OCI-LY1 (cell line): Measurements from ENCODE around the gene AP2M1.

Experiments used
- H2AFZ ChIP-seq: fragments of 200-600 bp; sonication (generic), shearing (Covaris generic); 2 replicates; pipeline ENCODE4 v1.6.0; 2014; ENCODE audit warnings: antibody characterized with exemption, mild to moderate bottlenecking, low read length
- H3F3A ChIP-seq: fragments of 200-600 bp; sonication (generic), shearing (Covaris generic); 2 replicates; pipeline ENCODE4 v1.6.0; 2014; ENCODE audit warnings: mild to moderate bottlenecking, antibody characterized with exemption, low read length, moderate library complexity; ENCODE audit not compliant: insufficient read depth
- H3K27ac ChIP-seq: fragments of 200-600 bp; sonication (generic); 2 replicates; pipeline ENCODE4 v1.5.1; 2014; ENCODE audit warnings: low read length, mixed run types, mild to moderate bottlenecking, low read depth; ENCODE audit not compliant: poor library complexity, severe bottlenecking
- H3K27me3 ChIP-seq: fragments of 200-600 bp; sonication (generic); 2 replicates; pipeline ENCODE4 v1.6.0; 2014; ENCODE audit warnings: antibody characterized with exemption, mild to moderate bottlenecking, low read length, moderate library complexity; ENCODE audit not compliant: insufficient read depth
- H3K36me3 ChIP-seq: fragments of 200-600 bp; sonication (generic); 2 replicates; pipeline ENCODE4 v1.6.1; 2014; ENCODE audit warnings: mild to moderate bottlenecking, antibody characterized with exemption, low read length, moderate library complexity, mixed read lengths; ENCODE audit not compliant: insufficient read depth
- H3K4me1 ChIP-seq: fragments of 200-600 bp; sonication (generic); 2 replicates; pipeline ENCODE4 v1.5.1; 2014; ENCODE audit warnings: mild to moderate bottlenecking, low read length, moderate library complexity; ENCODE audit not compliant: insufficient read depth, severe bottlenecking
- H3K4me2 ChIP-seq: fragments of 200-600 bp; sonication (generic), shearing (Covaris generic); 2 replicates; pipeline ENCODE4 v1.6.1; 2014; ENCODE audit warnings: low read length
- H3K4me3 ChIP-seq: fragments of 200-600 bp; sonication (generic); 2 replicates; pipeline ENCODE4 v1.5.1; 2014; ENCODE audit warnings: low read length, low read depth, mild to moderate bottlenecking, mixed read lengths; ENCODE audit not compliant: poor library complexity, severe bottlenecking
- H3K79me2 ChIP-seq: fragments of 200-600 bp; shearing (Covaris generic); 2 replicates; pipeline ENCODE4 v1.6.1; 2016; ENCODE audit warnings: mixed run types, low read length, mixed read lengths; ENCODE audit not compliant: insufficient read depth
- H3K9ac ChIP-seq: fragments of 200-600 bp; sonication (generic), shearing (Covaris generic); 2 replicates; pipeline ENCODE4 v1.6.1; 2014; ENCODE audit warnings: mild to moderate bottlenecking, low read length, mixed read lengths
- H3K9me2 ChIP-seq: fragments of 200-600 bp; sonication (generic), shearing (Covaris generic); 2 replicates; pipeline ENCODE4 v1.6.1; 2014; ENCODE audit warnings: low read depth, mild to moderate bottlenecking, low read length, mixed read lengths
- H3K9me3 ChIP-seq: fragments of 200-600 bp; shearing (Covaris generic); 2 replicates; pipeline ENCODE4 v1.6.1; 2014; ENCODE audit warnings: low read length, mixed read lengths
- H4K20me1 ChIP-seq: fragments of 200-600 bp; sonication (generic), shearing (Covaris generic); 2 replicates; pipeline ENCODE4 v1.6.0; 2016; ENCODE audit warnings: mild to moderate bottlenecking, low read length; ENCODE audit not compliant: insufficient read depth
- CTCF ChIP-seq: fragments of 200-600 bp; sonication (generic), shearing (Covaris generic); IDR thresholded peaks from 2 replicates; pipeline ENCODE4 v1.5.1; 2017; ENCODE audit warnings: mild to moderate bottlenecking, antibody characterized with exemption, low read length, moderate library complexity, mixed read lengths
- EZH2 ChIP-seq: fragments of 200-600 bp; sonication (generic), shearing (Covaris generic); IDR thresholded peaks from 2 replicates; pipeline ENCODE4 v1.8.0; 2017; ENCODE audit warnings: borderline replicate concordance, mixed run types, mild to moderate bottlenecking, antibody characterized with exemption, low read length, moderate library complexity, mixed read lengths

Gene AP2M1

GRCh38 chr3:184198509-184198908 lies 23.9 kb downstream of the AP2M1 start:
- H3F3A ChIP-seq, result no peaks in the 10 kb centered on the region
- H3K9ac ChIP-seq, result no peak overlapping the region
- no peak overlapping the region for H3K27ac ChIP-seq
- no peaks in the 10 kb centered on the region for H3K27me3 ChIP-seq
- no peaks in the 10 kb centered on the region for H3K9me2 ChIP-seq
- no peaks in the 10 kb centered on the region for H3K4me1 ChIP-seq
- no peaks in the 10 kb centered on the region for H3K9me3 ChIP-seq
- no peaks in the 10 kb centered on the region for H4K20me1 ChIP-seq
- H3K36me3 ChIP-seq, result peaks cover 23% of the 10 kb centered on the region
- H3K4me3 ChIP-seq, result no peak overlapping the region
- TF ChIP-seq EZH2, result no peak
- TF ChIP-seq CTCF, result no peak
- no peaks in the 10 kb centered on the region for H3K79me2 ChIP-seq
- H2AFZ ChIP-seq, result no peak overlapping the region
- H3K4me2 ChIP-seq, result no peak overlapping the region

GRCh38 chr3:184200825-184201224 lies 26.2 kb downstream of the AP2M1 start:
- H3K4me2 ChIP-seq, result no peak overlapping the region
- H3F3A ChIP-seq, result no peaks in the 10 kb centered on the region
- H3K36me3 ChIP-seq, result peaks cover under 1% of the 10 kb centered on the region; the same call in 1 of the 2 replicates
- H4K20me1 ChIP-seq, result no peaks in the 10 kb centered on the region
- no peak overlapping the region for H3K9ac ChIP-seq
- H3K27me3 ChIP-seq, result 0 out of 2 replicates have a peak, but pooled peaks cover 6% of the 10 kb centered on the region
- H2AFZ ChIP-seq, result no peak overlapping the region
- H3K79me2 ChIP-seq, result no peaks in the 10 kb centered on the region
- H3K9me3 ChIP-seq, result no peaks in the 10 kb centered on the region
- no peak for TF ChIP-seq CTCF
- no peak for TF ChIP-seq EZH2
- no peak overlapping the region for H3K27ac ChIP-seq
- no peaks in the 10 kb centered on the region for H3K4me1 ChIP-seq
- H3K4me3 ChIP-seq, result no peak overlapping the region
- H3K9me2 ChIP-seq, result no peaks in the 10 kb centered on the region

DNA sequence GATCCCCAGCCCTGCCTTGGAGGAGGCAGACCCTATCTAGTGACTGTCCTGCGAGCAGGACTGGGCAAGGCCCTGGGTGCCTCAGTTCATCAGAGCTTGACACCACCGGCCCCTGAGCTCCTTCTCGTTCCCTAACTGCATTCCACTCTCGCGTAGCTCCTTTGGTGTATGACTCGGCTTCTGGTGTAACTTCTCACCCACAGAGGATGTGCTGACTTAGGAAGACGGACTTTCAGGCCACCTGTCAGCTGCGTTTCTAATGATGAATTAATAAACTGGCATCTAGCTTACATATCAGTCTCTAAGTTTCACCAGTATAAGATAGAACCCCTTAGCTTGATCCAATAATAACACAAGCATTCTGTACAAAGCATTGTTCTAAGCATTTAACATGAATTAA lies 28.9 kb downstream of the AP2M1 start:
- Histone ChIP-seq H3K27ac (no peak overlapping the region), H3K36me3 (no peaks in the 10 kb centered on the region), H2AFZ (no peak overlapping the region)

More for the DNA sequence above, 28.9 kb downstream of the AP2M1 start:
- no peaks in the 10 kb centered on the region for H4K20me1 ChIP-seq
- no peaks in the 10 kb centered on the region for H3K9me3 ChIP-seq
- TF ChIP-seq EZH2 (no peak), CTCF (no peak)
- H3K4me3 ChIP-seq, result no peak overlapping the region
- no peaks in the 10 kb centered on the region for H3K9me2 ChIP-seq
- H3K27me3 ChIP-seq, result 0 out of 2 replicates have a peak, but pooled peaks cover 6% of the 10 kb centered on the region
- H3F3A ChIP-seq, result no peaks in the 10 kb centered on the region
- H3K9ac ChIP-seq, result no peak overlapping the region
- no peak overlapping the region for H3K4me2 ChIP-seq
- H3K4me1 ChIP-seq, result no peaks in the 10 kb centered on the region
- no peaks in the 10 kb centered on the region for H3K79me2 ChIP-seq
